SU-DHL-6 (cell line): ENCODE results near the gene MYPOP.

Source experiments
- EZH2phosphoT487 ChIP-seq: fragments of 200-600 bp; sonication (generic), shearing (Covaris generic); conservative IDR thresholded peaks from 2 replicates; pipeline ENCODE4 v1.6.1; 2018; ENCODE audit warnings: mild to moderate bottlenecking, antibody characterized with exemption, low read length, moderate library complexity, mixed read lengths
- TF ChIP-seq, protein P1 (sequence below): fragments of 200-600 bp; sonication (generic); IDR thresholded peaks from one replicate; pipeline ENCODE4 v1.5.1; 2017; ENCODE audit warnings: antibody characterized with exemption, mild to moderate bottlenecking, low read length, moderate library complexity; ENCODE audit not compliant: insufficient read depth, poor library complexity, severe bottlenecking

DNA sequence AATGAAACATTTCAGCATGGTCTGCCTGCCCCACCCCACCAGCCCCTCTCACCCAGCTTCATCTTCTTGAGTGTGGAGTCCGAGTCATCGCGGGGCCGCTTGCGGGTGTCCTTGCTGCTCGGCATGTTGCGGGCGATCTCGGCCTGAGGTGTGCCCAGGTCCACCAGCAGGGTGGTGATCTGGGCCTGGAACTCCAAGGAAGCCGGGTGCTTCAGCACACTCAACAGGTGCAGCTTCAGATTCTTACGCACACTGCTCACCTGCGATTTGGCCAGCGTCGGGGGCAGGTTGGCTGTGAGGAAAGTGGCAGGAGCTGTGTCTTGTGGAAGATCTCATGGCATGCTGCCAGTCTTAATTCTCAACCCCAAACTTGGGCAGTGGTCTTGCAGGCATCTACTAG is 60.2 kb downstream of the MYPOP start:
- TF ChIP-seq, protein P1, sequence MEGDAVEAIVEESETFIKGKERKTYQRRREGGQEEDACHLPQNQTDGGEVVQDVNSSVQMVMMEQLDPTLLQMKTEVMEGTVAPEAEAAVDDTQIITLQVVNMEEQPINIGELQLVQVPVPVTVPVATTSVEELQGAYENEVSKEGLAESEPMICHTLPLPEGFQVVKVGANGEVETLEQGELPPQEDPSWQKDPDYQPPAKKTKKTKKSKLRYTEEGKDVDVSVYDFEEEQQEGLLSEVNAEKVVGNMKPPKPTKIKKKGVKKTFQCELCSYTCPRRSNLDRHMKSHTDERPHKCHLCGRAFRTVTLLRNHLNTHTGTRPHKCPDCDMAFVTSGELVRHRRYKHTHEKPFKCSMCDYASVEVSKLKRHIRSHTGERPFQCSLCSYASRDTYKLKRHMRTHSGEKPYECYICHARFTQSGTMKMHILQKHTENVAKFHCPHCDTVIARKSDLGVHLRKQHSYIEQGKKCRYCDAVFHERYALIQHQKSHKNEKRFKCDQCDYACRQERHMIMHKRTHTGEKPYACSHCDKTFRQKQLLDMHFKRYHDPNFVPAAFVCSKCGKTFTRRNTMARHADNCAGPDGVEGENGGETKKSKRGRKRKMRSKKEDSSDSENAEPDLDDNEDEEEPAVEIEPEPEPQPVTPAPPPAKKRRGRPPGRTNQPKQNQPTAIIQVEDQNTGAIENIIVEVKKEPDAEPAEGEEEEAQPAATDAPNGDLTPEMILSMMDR, result no peak
- TF ChIP-seq EZH2phosphoT487, result no peak
